Measurements from ENCODE around the gene CCDC91. TPM values are rescaled to one million over a fixed set of nuclear protein-coding genes. Genes with fewer than 3 reads are reported as not detected.
A peak's percentile ranks its signal among the peaks of the same experiment; 100 is the strongest.

The CCDC91 gene
- total and polyA plus RNA-seq, 4 donors = 13.4 to 41.3 (median 23.3) TPM

- Histone ChIP-seq H3K27ac (ENCODE audit: low read depth in 1 of 2, low read length in 1 of 2) (no peak overlapping the region), H3K9ac (ENCODE audit: insufficient read depth in 1 of 2, low read length in 2 of 2) (no peak overlapping the region), H3K9me3 (ENCODE audit: control insufficient read depth in 4 of 4, insufficient read depth in 3 of 4, low read length in 3 of 4) (no peaks in the 10 kb centered on the region), H3K36me3 (ENCODE audit: control insufficient read depth in 4 of 4, insufficient read depth in 4 of 4, low read length in 4 of 4) (peaks cover 0 to 7% (median 1%) of the 10 kb centered on the region in 4 donors), H3K27me3 (ENCODE audit: control insufficient read depth in 3 of 3, insufficient read depth in 3 of 3, low read length in 2 of 3) (no peaks in the 10 kb centered on the region), H3K4me1 (ENCODE audit: control insufficient read depth in 5 of 5, insufficient read depth in 5 of 5, low read length in 5 of 5) (no peaks in the 10 kb centered on the region), H3K4me3 (no peak overlapping the region)
- no peak for ATAC-seq (ENCODE audit: insufficient read depth, low FRiP score)
- 94 to 95% methylated on average over 2 of the region's 2 CpGs for WGBS, 2 donors
- no peak for TF ChIP-seq CTCF (IDR thresholded peaks at IDR 0.05; ENCODE audit: control extremely low read depth, extremely low read depth)
- no peak for DNase-seq
Observed at GRCh38 chr12:28306535-28306934, 116.3 kb downstream of the CCDC91 start.

- Histone ChIP-seq H3K4me3 (no peak overlapping the region), H3K36me3 (ENCODE audit: control insufficient read depth in 4 of 4, insufficient read depth in 4 of 4, low read length in 4 of 4) (peaks cover 0 to 7% (median 1%) of the 10 kb centered on the region in 4 donors), H3K27ac (ENCODE audit: low read depth in 1 of 2, low read length in 1 of 2) (no peak overlapping the region), H3K4me1 (ENCODE audit: control insufficient read depth in 5 of 5, insufficient read depth in 5 of 5, low read length in 5 of 5) (peaks cover 0 to 5% (median 0%) of the 10 kb centered on the region in 5 donors), H3K9me3 (ENCODE audit: control insufficient read depth in 4 of 4, insufficient read depth in 3 of 4, low read length in 3 of 4) (no peaks in the 10 kb centered on the region), H3K9ac (ENCODE audit: insufficient read depth in 1 of 2, low read length in 2 of 2) (no peak overlapping the region), H3K27me3 (ENCODE audit: control insufficient read depth in 3 of 3, insufficient read depth in 3 of 3, low read length in 2 of 3) (no peaks in the 10 kb centered on the region)
- no peak for ATAC-seq (ENCODE audit: insufficient read depth, low FRiP score)
- DNase-seq = no peak
- 87 to 93% methylated on average over 2 of the region's 2 CpGs for WGBS, 2 donors
- no peak for TF ChIP-seq CTCF (IDR thresholded peaks at IDR 0.05; ENCODE audit: control extremely low read depth, extremely low read depth)
Observed at GRCh38 chr12:28308891-28309290, 118.6 kb downstream of the CCDC91 start.

GRCh38 chr12:28313631-28314030 lies 123.4 kb downstream of the CCDC91 start:
- Histone ChIP-seq H3K27ac (ENCODE audit: low read depth in 1 of 2, low read length in 1 of 2) (no peak overlapping the region), H3K9ac (ENCODE audit: insufficient read depth in 1 of 2, low read length in 2 of 2) (no peak overlapping the region), H3K36me3 (ENCODE audit: control insufficient read depth in 4 of 4, insufficient read depth in 4 of 4, low read length in 4 of 4) (peaks cover 0 to 4% (median 0%) of the 10 kb centered on the region in 4 donors), H3K9me3 (ENCODE audit: control insufficient read depth in 4 of 4, insufficient read depth in 3 of 4, low read length in 3 of 4) (peaks cover 0 to 5% (median 0%) of the 10 kb centered on the region in 4 donors), H3K4me3 (no peak overlapping the region), H3K27me3 (ENCODE audit: control insufficient read depth in 3 of 3, insufficient read depth in 3 of 3, low read length in 2 of 3) (no peaks in the 10 kb centered on the region), H3K4me1 (ENCODE audit: control insufficient read depth in 5 of 5, insufficient read depth in 5 of 5, low read length in 5 of 5) (peaks cover 0 to 5% (median 0%) of the 10 kb centered on the region in 5 donors)
- WGBS, 2 donors = 77 to 84% methylated on average over 1 of the region's 1 CpG
- ATAC-seq (ENCODE audit: insufficient read depth, low FRiP score) (peak; percentile 72), DNase-seq (peak in 2 of 3 donors; percentile 9 to 11)
- TF ChIP-seq CTCF (IDR thresholded peaks at IDR 0.05; ENCODE audit: control extremely low read depth, extremely low read depth) = no peak

GRCh38 chr12:28316049-28316448 lies 125.8 kb downstream of the CCDC91 start:
- ATAC-seq (ENCODE audit: insufficient read depth, low FRiP score) (no peak), DNase-seq (peak in 1 of 3 donors; percentile 31)
- no peak for TF ChIP-seq CTCF (IDR thresholded peaks at IDR 0.05; ENCODE audit: control extremely low read depth, extremely low read depth)
- H3K36me3 ChIP-seq (ENCODE audit: control insufficient read depth in 4 of 4, insufficient read depth in 4 of 4, low read length in 4 of 4) = peaks cover 0 to 3% (median 0%) of the 10 kb centered on the region in 4 donors
- peaks cover 0 to 5% (median 0%) of the 10 kb centered on the region in 5 donors for H3K4me1 ChIP-seq (ENCODE audit: control insufficient read depth in 5 of 5, insufficient read depth in 5 of 5, low read length in 5 of 5)
- no peaks in the 10 kb centered on the region for H3K27me3 ChIP-seq (ENCODE audit: control insufficient read depth in 3 of 3, insufficient read depth in 3 of 3, low read length in 2 of 3)
- H3K27ac ChIP-seq (ENCODE audit: low read depth in 1 of 2, low read length in 1 of 2) = no peak overlapping the region
- no peak overlapping the region for H3K4me3 ChIP-seq
- H3K9me3 ChIP-seq (ENCODE audit: control insufficient read depth in 4 of 4, insufficient read depth in 3 of 4, low read length in 3 of 4) = peaks cover 0 to 5% (median 0%) of the 10 kb centered on the region in 4 donors
- no peak overlapping the region for H3K9ac ChIP-seq (ENCODE audit: insufficient read depth in 1 of 2, low read length in 2 of 2)
